Ramos (cell line): Measurements from ENCODE around the gene PCDHA12.

Source experiments
- in situ Hi-C: fragments of 300-500 bp; cut with MboI; formaldehyde crosslinking; loops from one replicate; pipeline ENCODE4 v1.14.3; 2022; ENCODE audit warnings: low sequenced_read_pairs; ENCODE audit not compliant: unreplicated experiment

PCDHA12 gene

GRCh38 chr5:140927228-140927573 is 52.1 kb downstream of the PCDHA12 start:
- in situ Hi-C loops = no loop called here
